Camera-type eye (tissue), 1 donor: ENCODE results near the gene ERO1A. TPM values are rescaled to one million over a fixed set of nuclear protein-coding genes. Genes with fewer than 3 reads are reported as not detected.

Source experiments
- total RNA-seq: library from RNA; depleted of rRNA; stranded (reverse); fragments of >200 nt; gene quantifications from one replicate; pipeline ENCODE4 v1.2.3, GENCODE V29; 2014

The ERO1A gene
- 49.6 TPM for total RNA-seq

GRCh38 chr14:52695481-52696091, at the start of gene ERO1A:
ERO1A (minus strand) TSS chr14:52695558; CDS start chr14:52695481, 77 bp downstream.

GRCh38 chr14:52729925-52730708, 34.8 kb upstream of the ERO1A start, which contains the start of gene STYX:
STYX (plus strand) TSS chr14:52730166; CDS start chr14:52730475, 309 bp downstream.

GRCh38 chr14:52706724-52707706, 11.7 kb upstream of the ERO1A start, which contains the start of gene PSMC6:
PSMC6 (plus strand) TSS chr14:52707200; CDS start chr14:52707220, 20 bp downstream.

Other genes starting within 250 kb of the ERO1A start
- gene TXNDC16, start 143.1 kb downstream of the ERO1A start, total RNA-seq: 37.0 TPM
- gene GPR137C, start 142.7 kb downstream of the ERO1A start, total RNA-seq: 42.0 TPM
- gene PSMC6, start 11.6 kb upstream of the ERO1A start, total RNA-seq: 128 TPM
- 24.0 TPM for gene STYX, start 34.6 kb upstream of the ERO1A start, total RNA-seq
- 18.7 TPM for gene GNPNAT1, start 96.0 kb upstream of the ERO1A start, total RNA-seq